NCI-H524 (cell line): ENCODE results near the gene PCYT2.

Experiments
- DNase-seq, 2 experiments: peaks; one replicate each; lab custom pipeline; 2025; lab: John Stamatoyannopoulos, UW

The PCYT2 gene

GRCh38 chr17:81852237-81852636, 59.0 kb downstream of the PCYT2 start:
- DNase-seq, result no peak

- no peak for DNase-seq
Measured at GRCh38 chr17:81851423-81851822, 59.8 kb downstream of the PCYT2 start.
